ENCODE measurements around the gene PPP6R1. TPM values are rescaled to one million over a fixed set of nuclear protein-coding genes. Genes with fewer than 3 reads are reported as not detected.

PPP6R1 gene
- total RNA-seq, 1 experiment from 2014 or later, result 79.7 TPM

DNA sequence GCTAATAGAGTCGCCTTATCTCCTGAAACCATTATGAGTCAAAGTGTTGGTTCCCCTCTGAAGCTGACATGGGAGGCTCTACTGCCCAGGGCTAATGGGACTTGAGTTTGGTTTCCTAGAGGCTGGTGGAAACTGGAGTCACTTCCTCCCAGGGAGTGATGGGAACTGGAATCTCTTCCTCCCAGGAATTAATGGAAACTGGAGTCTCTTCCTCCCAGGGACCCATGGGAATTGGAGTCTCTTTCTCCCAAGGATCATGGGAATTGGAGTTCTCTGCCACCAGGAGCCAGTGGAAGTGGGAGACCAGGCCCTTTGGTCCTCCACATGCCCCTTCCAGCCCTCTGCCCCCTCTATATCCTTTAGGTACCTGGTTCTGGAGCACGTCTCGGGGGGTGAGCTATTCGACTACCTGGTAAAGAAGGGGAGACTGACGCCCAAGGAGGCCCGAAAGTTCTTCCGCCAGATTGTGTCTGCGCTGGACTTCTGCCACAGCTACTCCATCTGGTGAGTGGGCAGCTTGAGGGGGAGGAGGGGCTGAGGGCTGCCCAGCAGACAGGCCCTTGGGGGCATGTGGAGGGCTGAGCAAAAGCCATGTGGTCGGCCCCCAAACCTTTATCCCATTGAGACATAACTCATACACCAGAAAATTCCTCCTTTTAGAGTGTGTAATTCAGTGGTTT lies 30.4 kb upstream of the PPP6R1 start:
- Histone ChIP-seq H2BK20ac (ENCODE audit: low read depth, low read length, poor library complexity, severe bottlenecking) (no peak overlapping the region), H3K4ac (ENCODE audit: low read depth, low read length) (no peak overlapping the region), H3K18ac (ENCODE audit: insufficient read length, low read depth, low read length) (no peak overlapping the region), H3K4me2 (ENCODE audit: insufficient read depth, insufficient read length, low read length) (no peak overlapping the region), H2AFZ (ENCODE audit: low read length) (no peak overlapping the region), H2BK120ac (ENCODE audit: low read depth, low read length, poor library complexity, severe bottlenecking) (no peak overlapping the region), H3K23ac (ENCODE audit: insufficient read length, low read depth, low read length) (no peak overlapping the region), H3K23me2 (ENCODE audit: insufficient read length, low read depth, low read length, poor library complexity, severe bottlenecking) (peaks cover 5% of the 10 kb centered on the region), H4K8ac (replicated peaks; ENCODE audit: insufficient read length, low read depth, low read length) (no peak overlapping the region), H3K27me3 (ENCODE audit: insufficient read depth, low read length) (no peaks in the 10 kb centered on the region), H2BK15ac (ENCODE audit: low read depth, low read length) (no peak overlapping the region), H3K79me2 (ENCODE audit: insufficient read depth, low read length) (no peaks in the 10 kb centered on the region), H2BK12ac (ENCODE audit: insufficient read length, low read depth, low read length) (no peak overlapping the region), H2AK5ac (ENCODE audit: insufficient read length, low read length) (no peak overlapping the region), H4K20me1 (ENCODE audit: control insufficient read depth, insufficient read depth, insufficient read length) (no peaks in the 10 kb centered on the region), H2BK5ac (ENCODE audit: insufficient read length, low read length) (no peak overlapping the region), H3K56ac (ENCODE audit: insufficient read length, low read depth, low read length) (no peak overlapping the region), H3K14ac (ENCODE audit: insufficient read depth, low read length) (no peak overlapping the region), H3T11ph (ENCODE audit: low read length) (no peak overlapping the region), H3K9me3 (ENCODE audit: control insufficient read depth, low read depth, low read length) (no peaks in the 10 kb centered on the region), H4K91ac (ENCODE audit: insufficient read length, low read depth, low read length) (no peak overlapping the region), H4K5ac (ENCODE audit: insufficient read length, low read depth, low read length) (no peak overlapping the region), H3K79me1 (ENCODE audit: insufficient read depth, low read depth, low read length, poor library complexity, severe bottlenecking) (no peaks in the 10 kb centered on the region), H3K27ac (ENCODE audit: insufficient read length, low read depth, low read length) (no peak overlapping the region), H3K4me1 (ENCODE audit: insufficient read depth, low read length) (no peaks in the 10 kb centered on the region), H3K9ac (ENCODE audit: extremely low read depth, insufficient read length, low read length) (no peak overlapping the region)
- H3K27me3 Mint-ChIP-seq (ENCODE audit: low read depth), result no peaks in the 10 kb centered on the region
- H3K4me3 Mint-ChIP-seq, result no peak overlapping the region
- DNase-seq, result no peak
- TF ChIP-seq, protein P1, sequence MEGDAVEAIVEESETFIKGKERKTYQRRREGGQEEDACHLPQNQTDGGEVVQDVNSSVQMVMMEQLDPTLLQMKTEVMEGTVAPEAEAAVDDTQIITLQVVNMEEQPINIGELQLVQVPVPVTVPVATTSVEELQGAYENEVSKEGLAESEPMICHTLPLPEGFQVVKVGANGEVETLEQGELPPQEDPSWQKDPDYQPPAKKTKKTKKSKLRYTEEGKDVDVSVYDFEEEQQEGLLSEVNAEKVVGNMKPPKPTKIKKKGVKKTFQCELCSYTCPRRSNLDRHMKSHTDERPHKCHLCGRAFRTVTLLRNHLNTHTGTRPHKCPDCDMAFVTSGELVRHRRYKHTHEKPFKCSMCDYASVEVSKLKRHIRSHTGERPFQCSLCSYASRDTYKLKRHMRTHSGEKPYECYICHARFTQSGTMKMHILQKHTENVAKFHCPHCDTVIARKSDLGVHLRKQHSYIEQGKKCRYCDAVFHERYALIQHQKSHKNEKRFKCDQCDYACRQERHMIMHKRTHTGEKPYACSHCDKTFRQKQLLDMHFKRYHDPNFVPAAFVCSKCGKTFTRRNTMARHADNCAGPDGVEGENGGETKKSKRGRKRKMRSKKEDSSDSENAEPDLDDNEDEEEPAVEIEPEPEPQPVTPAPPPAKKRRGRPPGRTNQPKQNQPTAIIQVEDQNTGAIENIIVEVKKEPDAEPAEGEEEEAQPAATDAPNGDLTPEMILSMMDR (conservative IDR thresholded peaks at IDR 0.05), result no peak
- peaks cover 14 to 55% (median 49%) of the 10 kb centered on the region in 3 experiments; a peak in 6 of 7 replicates for H3K36me3 Mint-ChIP-seq (ENCODE audit: insufficient read depth in 1 of 3, low read depth in 3 of 3)
- no CpG with 5 or more reads among the region's 9 CpGs for WGBS (ENCODE audit: extremely low coverage, insufficient read length, low lambda C conversion rate)
- H3K27ac Mint-ChIP-seq, result no peak overlapping the region
- no peaks in the 10 kb centered on the region; a peak in 1 of 5 replicates for H3K9me3 Mint-ChIP-seq
- peaks cover 4 to 11% of the 10 kb centered on the region in 2 experiments for H3K4me1 Mint-ChIP-seq

Data from H9 (cell line).